Ramos (cell line): Measurements from ENCODE around the gene FIGNL1.

Source experiments
- in situ Hi-C: fragments of 300-500 bp; cut with MboI; formaldehyde crosslinking; loops from one replicate; pipeline ENCODE4 v1.14.3; 2022; ENCODE audit warnings: low sequenced_read_pairs; ENCODE audit not compliant: unreplicated experiment

FIGNL1 gene

GRCh38 chr7:50406935-50407334 is 43.2 kb downstream of the FIGNL1 start:
- in situ Hi-C loops, result no loop called here

GRCh38 chr7:50405221-50405620 is 44.9 kb downstream of the FIGNL1 start:
- in situ Hi-C loops, result no loop called here

GRCh38 chr7:50404392-50404791 is 45.8 kb downstream of the FIGNL1 start:
- in situ Hi-C loops, result no loop called here

GRCh38 chr7:50400114-50400513 is 50.0 kb downstream of the FIGNL1 start:
- in situ Hi-C loops, result no loop called here

GRCh38 chr7:50399635-50400034 is 50.5 kb downstream of the FIGNL1 start:
- in situ Hi-C loops, result no loop called here

GRCh38 chr7:50399206-50399605 is 50.9 kb downstream of the FIGNL1 start:
- in situ Hi-C loops, result no loop called here

GRCh38 chr7:50397971-50398324 is 52.2 kb downstream of the FIGNL1 start:
- in situ Hi-C loops, result no loop called here

- in situ Hi-C loops, result no loop called here
Observed at GRCh38 chr7:50397320-50397970, 52.7 kb downstream of the FIGNL1 start.

- in situ Hi-C loops, result no loop called here
Observed at GRCh38 chr7:50396856-50397255, 53.3 kb downstream of the FIGNL1 start.

GRCh38 chr7:50394315-50394714 is 55.8 kb downstream of the FIGNL1 start:
- in situ Hi-C loops, result no loop called here
